ENCODE measurements around the gene NIPA2. TPM values are rescaled to one million over a fixed set of nuclear protein-coding genes. Genes with fewer than 3 reads are reported as not detected.

NIPA2 gene
- total RNA-seq, 1 donor from 2014 or later: 37.7 TPM

GRCh38 chr15:22883196-22883595 is 44.7 kb downstream of the NIPA2 start:
- H3K27me3 Mint-ChIP-seq (ENCODE audit: low read depth): no peaks in the 10 kb centered on the region

GRCh38 chr15:22884344-22884743 is 45.9 kb downstream of the NIPA2 start:
- Mint-ChIP-seq H3K27me3 (ENCODE audit: low read depth) (no peaks in the 10 kb centered on the region), H3K36me3 (peaks cover 43% of the 10 kb centered on the region), H3K27ac (no peak overlapping the region), H3K4me3 (no peak overlapping the region), H3K9me3 (no peaks in the 10 kb centered on the region), H3K4me1 (no peaks in the 10 kb centered on the region)
- TF ChIP-seq CTCF (IDR thresholded peaks at IDR 0.05; ENCODE audit: unreplicated experiment): no peak
- no peak for DNase-seq (ENCODE audit: low spot score in 2 of 2, unreplicated experiment in 2 of 2)

More at GRCh38 chr15:22883196-22883595, 44.7 kb downstream of the NIPA2 start:
- Mint-ChIP-seq H3K4me3 (no peak overlapping the region), H3K9me3 (no peaks in the 10 kb centered on the region), H3K27ac (no peak overlapping the region), H3K36me3 (peaks cover 45% of the 10 kb centered on the region), H3K4me1 (no peaks in the 10 kb centered on the region)
- no peak for TF ChIP-seq CTCF (IDR thresholded peaks at IDR 0.05; ENCODE audit: unreplicated experiment)
- no peak for DNase-seq (ENCODE audit: low spot score in 2 of 2, unreplicated experiment in 2 of 2)

- no peak for DNase-seq (ENCODE audit: low spot score in 2 of 2, unreplicated experiment in 2 of 2)
- H3K9me3 Mint-ChIP-seq: no peaks in the 10 kb centered on the region
- H3K36me3 Mint-ChIP-seq: peaks cover 44% of the 10 kb centered on the region
- no peak for TF ChIP-seq CTCF (IDR thresholded peaks at IDR 0.05; ENCODE audit: unreplicated experiment)
- H3K27me3 Mint-ChIP-seq (ENCODE audit: low read depth): no peaks in the 10 kb centered on the region
- no peaks in the 10 kb centered on the region for H3K4me1 Mint-ChIP-seq
- H3K4me3 Mint-ChIP-seq: no peak overlapping the region
- no peak overlapping the region for H3K27ac Mint-ChIP-seq
Observed at GRCh38 chr15:22885120-22885519, 46.7 kb downstream of the NIPA2 start.

- Mint-ChIP-seq H3K4me3 (no peak overlapping the region), H3K27ac (no peak overlapping the region)
Observed at GRCh38 chr15:22887157-22887951, 48.9 kb downstream of the NIPA2 start.

GRCh38 chr15:22888120-22888859 is 49.8 kb downstream of the NIPA2 start:
- Mint-ChIP-seq H3K4me1 (no peaks in the 10 kb centered on the region), H3K9me3 (no peaks in the 10 kb centered on the region), H3K4me3 (no peak overlapping the region), H3K27me3 (ENCODE audit: low read depth) (no peaks in the 10 kb centered on the region), H3K27ac (peak overlapping the region; percentile 16), H3K36me3 (peaks cover 44% of the 10 kb centered on the region)
- no peak for TF ChIP-seq CTCF (IDR thresholded peaks at IDR 0.05; ENCODE audit: unreplicated experiment)
- no peak for DNase-seq (ENCODE audit: low spot score in 2 of 2, unreplicated experiment in 2 of 2)

More at GRCh38 chr15:22887157-22887951, 48.9 kb downstream of the NIPA2 start:
- H3K36me3 Mint-ChIP-seq: peaks cover 39% of the 10 kb centered on the region
- no peak for TF ChIP-seq CTCF (IDR thresholded peaks at IDR 0.05; ENCODE audit: unreplicated experiment)
- no peaks in the 10 kb centered on the region for H3K4me1 Mint-ChIP-seq
- no peaks in the 10 kb centered on the region for H3K27me3 Mint-ChIP-seq (ENCODE audit: low read depth)
- H3K9me3 Mint-ChIP-seq: no peaks in the 10 kb centered on the region
- DNase-seq (ENCODE audit: low spot score in 2 of 2, unreplicated experiment in 2 of 2): no peak
